AG09309 (cell line): ENCODE results near the gene CTIF.

Source experiments
- DNase-seq: peaks from one replicate; pipeline ENCODE4 v3.0.0-alpha.2; 2010; ENCODE audit warnings: low read depth
- H3K4me3 ChIP-seq: 2 replicates; pipeline ENCODE4 v1.5.1; 2011; ENCODE audit warnings: mild to moderate bottlenecking, low read depth, low read length, moderate library complexity; ENCODE audit not compliant: control insufficient read depth
- CTCF ChIP-seq: IDR thresholded peaks from 2 replicates; pipeline ENCODE4 v1.5.1; 2011; ENCODE audit warnings: mild to moderate bottlenecking, low read depth, low read length, inconsistent platforms; ENCODE audit not compliant: insufficient read depth, control insufficient read depth; ENCODE audit errors: missing control alignments

CTIF gene

GRCh38 chr18:48577478-48578190 lies 38.8 kb downstream of the CTIF start:
- TF ChIP-seq CTCF, result no peak
- no peak for DNase-seq
- no peak overlapping the region for H3K4me3 ChIP-seq

- no peak for DNase-seq
- H3K4me3 ChIP-seq, result no peak overlapping the region
- no peak for TF ChIP-seq CTCF
Measured at GRCh38 chr18:48578289-48578688, 39.5 kb downstream of the CTIF start.

- DNase-seq, result no peak
- no peak for TF ChIP-seq CTCF
- no peak overlapping the region for H3K4me3 ChIP-seq
Measured at GRCh38 chr18:48580066-48580465, 41.2 kb downstream of the CTIF start.

GRCh38 chr18:48580782-48581181 lies 42.0 kb downstream of the CTIF start:
- TF ChIP-seq CTCF, result no peak
- no peak overlapping the region for H3K4me3 ChIP-seq
- no peak for DNase-seq

GRCh38 chr18:48581206-48581605 lies 42.4 kb downstream of the CTIF start:
- DNase-seq, result no peak
- TF ChIP-seq CTCF, result no peak
- H3K4me3 ChIP-seq, result no peak overlapping the region

- TF ChIP-seq CTCF, result no peak
Measured at GRCh38 chr18:48581941-48582340, 43.1 kb downstream of the CTIF start.

More at GRCh38 chr18:48581941-48582340, 43.1 kb downstream of the CTIF start:
- no peak for DNase-seq
- H3K4me3 ChIP-seq, result no peak overlapping the region
